HepG2 (cell line): Measurements from ENCODE around the gene CDNF. TPM values are rescaled to one million over a fixed set of nuclear protein-coding genes. Genes with fewer than 3 reads are reported as not detected.

ENCODE experiments used
- EP300 ChIP-seq, 3 experiments: sonication (generic) in 1 of 3; formaldehyde crosslinking in 1 of 3; IDR thresholded peaks; 2 replicates each; pipeline versions ENCODE4 v1.5.1 to v1.6.1; 2011 to 2020; ENCODE audit warnings: low read depth in 2 of 3, low read length in 2 of 3, borderline replicate concordance in 1 of 3, improper control_type of control experiment in 1 of 3, mild to moderate bottlenecking in 1 of 3, missing genetic modification reagents in 1 of 3, moderate library complexity in 1 of 3
- HDAC2 ChIP-seq: sonication (generic); formaldehyde crosslinking; IDR thresholded peaks from 2 replicates; pipeline ENCODE4 v1.4.0; 2020; ENCODE audit warnings: missing genetic modification reagents
- HNRNPK ChIP-seq: fragments of 200-400 bp; formaldehyde crosslinking; IDR thresholded peaks from 2 replicates; pipeline ENCODE4 v1.6.1; 2018; ENCODE audit warnings: low read length, low read depth, moderate library complexity, mild to moderate bottlenecking; ENCODE audit not compliant: poor library complexity, severe bottlenecking
- IRX3 ChIP-seq: sonication (generic); formaldehyde crosslinking; IDR thresholded peaks from 2 replicates; pipeline ENCODE4 v1.8.1; 2023; ENCODE audit warnings: mild to moderate bottlenecking, low read depth, missing genetic modification reagents, borderline replicate concordance
- KMT2A ChIP-seq: sonication (generic); formaldehyde crosslinking; IDR thresholded peaks from 2 replicates; pipeline ENCODE4 v1.4.0; 2020; ENCODE audit warnings: missing genetic modification reagents
- NFYB ChIP-seq: sonication (generic); formaldehyde crosslinking; IDR thresholded peaks from 2 replicates; pipeline ENCODE4 v1.4.0; 2020; ENCODE audit warnings: missing genetic modification reagents
- PRPF4 ChIP-seq: fragments of 200-400 bp; formaldehyde crosslinking; IDR thresholded peaks from 2 replicates; pipeline ENCODE4 v1.6.1; 2016; ENCODE audit warnings: low read length, low read depth; ENCODE audit not compliant: poor library complexity, severe bottlenecking
- RXRA ChIP-seq: sonication (generic); formaldehyde crosslinking; IDR thresholded peaks from 2 replicates; pipeline ENCODE4 v1.5.1; 2020; ENCODE audit warnings: missing genetic modification reagents
- polyA plus RNA-seq, 8 experiments: library from polyadenylated mRNA; depleted of rRNA in 3 of 8; stranded (reverse) in 7 of 8; unstranded in 1 of 8; fragments of >200 nt; fragmentation: Illumina TruSeq in 4 of 8; extraction: Trizol in 4 of 8; gene quantifications; 2 replicates each; pipeline versions ENCODE4 v1.2.1 to v1.2.3, GENCODE V29; 2011 to 2016; ENCODE audit warnings: low read depth in 4 of 8, missing spikeins in 1 of 8, mixed read lengths in 1 of 8; ENCODE audit not compliant: insufficient read depth in 1 of 8
- total RNA-seq, 5 experiments: library from RNA; depleted of rRNA; stranded (reverse); fragments of >200 nt; fragmentation: Illumina TruSeq; extraction: Trizol; gene quantifications; 2 replicates each; pipeline ENCODE4 v1.2.3, GENCODE V29; 2016; ENCODE audit warnings: low read depth in 1 of 5
- TF ChIP-seq, protein P1 (sequence below): sonication (generic); formaldehyde crosslinking; IDR thresholded peaks from 2 replicates; pipeline ENCODE4 v1.4.0; 2020; ENCODE audit warnings: missing genetic modification reagents, borderline replicate concordance
- TF ChIP-seq, protein P2 (sequence below): sonication (generic); formaldehyde crosslinking; IDR thresholded peaks from 2 replicates; pipeline ENCODE4 v1.4.0; 2020; ENCODE audit warnings: missing genetic modification reagents
- TF ChIP-seq, protein P3 (sequence below): sonication (generic); formaldehyde crosslinking; IDR thresholded peaks from 2 replicates; pipeline ENCODE4 v1.8.0; 2022; ENCODE audit warnings: mild to moderate bottlenecking, missing genetic modification reagents
- TF ChIP-seq, protein P4 (sequence below): sonication (generic); formaldehyde crosslinking; IDR thresholded peaks from 2 replicates; pipeline ENCODE4 v1.5.0; 2020; ENCODE audit warnings: mild to moderate bottlenecking, missing genetic modification reagents, borderline replicate concordance
- TF ChIP-seq, protein P5 (sequence below): sonication (generic); formaldehyde crosslinking; IDR thresholded peaks from 2 replicates; pipeline ENCODE4 v1.5.0; 2020; ENCODE audit warnings: mild to moderate bottlenecking, missing genetic modification reagents

The CDNF gene
- total and polyA plus RNA-seq, 2 of the 13 experiments (the other 11 are each of a cell fraction or from before 2014, with no cell fraction given), result 0.29 to 0.33 TPM

DNA sequence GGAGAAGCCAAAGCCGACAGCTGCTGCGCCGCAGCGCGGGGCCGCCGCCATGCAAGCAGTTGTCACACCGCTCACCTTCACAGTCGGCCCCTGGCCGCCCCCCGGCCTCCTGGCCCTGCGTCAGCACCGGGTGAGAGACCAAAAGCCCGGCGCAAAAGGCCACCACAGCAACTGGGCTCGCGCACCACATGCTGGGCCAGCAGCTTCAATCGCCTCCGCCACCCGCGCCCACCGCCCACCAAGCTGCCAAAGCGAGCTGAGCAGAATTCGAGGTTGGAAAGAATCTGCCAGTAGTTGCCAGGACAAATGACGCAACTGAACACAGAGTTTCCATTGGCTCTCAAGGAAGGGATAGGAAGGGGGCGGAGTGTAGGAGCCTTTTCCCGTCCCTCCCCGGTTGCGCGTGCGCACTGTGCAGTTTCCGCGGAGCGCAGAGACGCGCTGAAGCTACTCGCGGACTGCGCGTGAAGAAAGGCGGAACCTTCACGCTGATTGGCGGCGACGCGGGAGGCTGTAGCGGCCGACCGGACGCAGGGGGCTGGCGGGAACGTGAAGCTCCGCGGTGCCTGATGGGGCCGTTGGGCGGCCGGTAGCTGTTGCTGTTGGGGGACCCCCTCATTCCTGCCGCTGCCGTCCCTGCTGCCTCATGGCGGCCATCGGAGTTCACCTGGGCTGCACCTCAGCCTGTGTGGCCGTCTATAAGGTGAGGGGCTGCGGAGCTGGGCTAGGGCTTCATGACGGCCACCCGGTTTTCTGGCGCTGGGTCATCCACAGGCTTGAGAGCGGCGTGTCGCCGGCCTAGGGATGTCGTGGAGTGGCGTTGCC is at the start of gene CDNF, which contains the start of the genes HSPA14 and MSANTD7 (continued):
- TF ChIP-seq, protein P1, sequence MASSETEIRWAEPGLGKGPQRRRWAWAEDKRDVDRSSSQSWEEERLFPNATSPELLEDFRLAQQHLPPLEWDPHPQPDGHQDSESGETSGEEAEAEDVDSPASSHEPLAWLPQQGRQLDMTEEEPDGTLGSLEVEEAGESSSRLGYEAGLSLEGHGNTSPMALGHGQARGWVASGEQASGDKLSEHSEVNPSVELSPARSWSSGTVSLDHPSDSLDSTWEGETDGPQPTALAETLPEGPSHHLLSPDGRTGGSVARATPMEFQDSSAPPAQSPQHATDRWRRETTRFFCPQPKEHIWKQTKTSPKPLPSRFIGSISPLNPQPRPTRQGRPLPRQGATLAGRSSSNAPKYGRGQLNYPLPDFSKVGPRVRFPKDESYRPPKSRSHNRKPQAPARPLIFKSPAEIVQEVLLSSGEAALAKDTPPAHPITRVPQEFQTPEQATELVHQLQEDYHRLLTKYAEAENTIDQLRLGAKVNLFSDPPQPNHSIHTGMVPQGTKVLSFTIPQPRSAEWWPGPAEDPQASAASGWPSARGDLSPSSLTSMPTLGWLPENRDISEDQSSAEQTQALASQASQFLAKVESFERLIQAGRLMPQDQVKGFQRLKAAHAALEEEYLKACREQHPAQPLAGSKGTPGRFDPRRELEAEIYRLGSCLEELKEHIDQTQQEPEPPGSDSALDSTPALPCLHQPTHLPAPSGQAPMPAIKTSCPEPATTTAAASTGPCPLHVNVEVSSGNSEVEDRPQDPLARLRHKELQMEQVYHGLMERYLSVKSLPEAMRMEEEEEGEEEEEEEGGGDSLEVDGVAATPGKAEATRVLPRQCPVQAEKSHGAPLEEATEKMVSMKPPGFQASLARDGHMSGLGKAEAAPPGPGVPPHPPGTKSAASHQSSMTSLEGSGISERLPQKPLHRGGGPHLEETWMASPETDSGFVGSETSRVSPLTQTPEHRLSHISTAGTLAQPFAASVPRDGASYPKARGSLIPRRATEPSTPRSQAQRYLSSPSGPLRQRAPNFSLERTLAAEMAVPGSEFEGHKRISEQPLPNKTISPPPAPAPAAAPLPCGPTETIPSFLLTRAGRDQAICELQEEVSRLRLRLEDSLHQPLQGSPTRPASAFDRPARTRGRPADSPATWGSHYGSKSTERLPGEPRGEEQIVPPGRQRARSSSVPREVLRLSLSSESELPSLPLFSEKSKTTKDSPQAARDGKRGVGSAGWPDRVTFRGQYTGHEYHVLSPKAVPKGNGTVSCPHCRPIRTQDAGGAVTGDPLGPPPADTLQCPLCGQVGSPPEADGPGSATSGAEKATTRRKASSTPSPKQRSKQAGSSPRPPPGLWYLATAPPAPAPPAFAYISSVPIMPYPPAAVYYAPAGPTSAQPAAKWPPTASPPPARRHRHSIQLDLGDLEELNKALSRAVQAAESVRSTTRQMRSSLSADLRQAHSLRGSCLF (CRISPR knock-in tag), result no peak
- no peak for TF ChIP-seq HNRNPK
- TF ChIP-seq, protein P2, sequence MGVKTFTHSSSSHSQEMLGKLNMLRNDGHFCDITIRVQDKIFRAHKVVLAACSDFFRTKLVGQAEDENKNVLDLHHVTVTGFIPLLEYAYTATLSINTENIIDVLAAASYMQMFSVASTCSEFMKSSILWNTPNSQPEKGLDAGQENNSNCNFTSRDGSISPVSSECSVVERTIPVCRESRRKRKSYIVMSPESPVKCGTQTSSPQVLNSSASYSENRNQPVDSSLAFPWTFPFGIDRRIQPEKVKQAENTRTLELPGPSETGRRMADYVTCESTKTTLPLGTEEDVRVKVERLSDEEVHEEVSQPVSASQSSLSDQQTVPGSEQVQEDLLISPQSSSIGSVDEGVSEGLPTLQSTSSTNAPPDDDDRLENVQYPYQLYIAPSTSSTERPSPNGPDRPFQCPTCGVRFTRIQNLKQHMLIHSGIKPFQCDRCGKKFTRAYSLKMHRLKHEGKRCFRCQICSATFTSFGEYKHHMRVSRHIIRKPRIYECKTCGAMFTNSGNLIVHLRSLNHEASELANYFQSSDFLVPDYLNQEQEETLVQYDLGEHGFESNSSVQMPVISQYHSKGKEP (CRISPR knock-in tag), result no peak
- peak; percentile 18 to 19; a peak in 1 of 4 replicates for TF ChIP-seq EP300 (IDR thresholded peaks at IDR 0.05; ENCODE audit: low read depth in 2 of 2, low read length in 2 of 2)
- no peak for TF ChIP-seq EP300 (CRISPR knock-in tag; IDR thresholded peaks at IDR 0.05; ENCODE audit: borderline replicate concordance)
- TF ChIP-seq, protein P3, sequence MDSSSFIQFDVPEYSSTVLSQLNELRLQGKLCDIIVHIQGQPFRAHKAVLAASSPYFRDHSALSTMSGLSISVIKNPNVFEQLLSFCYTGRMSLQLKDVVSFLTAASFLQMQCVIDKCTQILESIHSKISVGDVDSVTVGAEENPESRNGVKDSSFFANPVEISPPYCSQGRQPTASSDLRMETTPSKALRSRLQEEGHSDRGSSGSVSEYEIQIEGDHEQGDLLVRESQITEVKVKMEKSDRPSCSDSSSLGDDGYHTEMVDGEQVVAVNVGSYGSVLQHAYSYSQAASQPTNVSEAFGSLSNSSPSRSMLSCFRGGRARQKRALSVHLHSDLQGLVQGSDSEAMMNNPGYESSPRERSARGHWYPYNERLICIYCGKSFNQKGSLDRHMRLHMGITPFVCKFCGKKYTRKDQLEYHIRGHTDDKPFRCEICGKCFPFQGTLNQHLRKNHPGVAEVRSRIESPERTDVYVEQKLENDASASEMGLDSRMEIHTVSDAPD (CRISPR knock-in tag), result no peak
- peak; percentile 55 for TF ChIP-seq RXRA
- TF ChIP-seq HDAC2 (CRISPR knock-in tag), result peak; percentile 63; the same call in 1 of the 2 replicates
- no peak for TF ChIP-seq PRPF4
- peak; percentile 91 for TF ChIP-seq NFYB (CRISPR knock-in tag)
- TF ChIP-seq, protein P4, sequence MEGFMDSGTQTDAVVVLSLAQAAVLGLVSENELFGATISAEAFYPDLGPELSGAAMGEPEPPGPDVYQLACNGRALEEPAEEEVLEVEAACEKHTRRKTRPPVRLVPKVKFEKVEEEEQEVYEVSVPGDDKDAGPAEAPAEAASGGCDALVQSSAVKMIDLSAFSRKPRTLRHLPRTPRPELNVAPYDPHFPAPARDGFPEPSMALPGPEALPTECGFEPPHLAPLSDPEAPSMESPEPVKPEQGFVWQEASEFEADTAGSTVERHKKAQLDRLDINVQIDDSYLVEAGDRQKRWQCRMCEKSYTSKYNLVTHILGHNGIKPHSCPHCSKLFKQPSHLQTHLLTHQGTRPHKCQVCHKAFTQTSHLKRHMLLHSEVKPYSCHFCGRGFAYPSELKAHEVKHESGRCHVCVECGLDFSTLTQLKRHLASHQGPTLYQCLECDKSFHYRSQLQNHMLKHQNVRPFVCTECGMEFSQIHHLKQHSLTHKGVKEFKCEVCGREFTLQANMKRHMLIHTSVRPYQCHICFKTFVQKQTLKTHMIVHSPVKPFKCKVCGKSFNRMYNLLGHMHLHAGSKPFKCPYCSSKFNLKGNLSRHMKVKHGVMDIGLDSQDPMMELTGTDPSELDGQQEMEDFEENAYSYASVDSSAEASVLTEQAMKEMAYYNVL (CRISPR knock-in tag), result no peak
- TF ChIP-seq KMT2A (CRISPR knock-in tag), result peak; percentile 75; the same call in 1 of the 2 replicates
- no peak; the same call in 1 of the 2 replicates for TF ChIP-seq IRX3
- TF ChIP-seq, protein P5, sequence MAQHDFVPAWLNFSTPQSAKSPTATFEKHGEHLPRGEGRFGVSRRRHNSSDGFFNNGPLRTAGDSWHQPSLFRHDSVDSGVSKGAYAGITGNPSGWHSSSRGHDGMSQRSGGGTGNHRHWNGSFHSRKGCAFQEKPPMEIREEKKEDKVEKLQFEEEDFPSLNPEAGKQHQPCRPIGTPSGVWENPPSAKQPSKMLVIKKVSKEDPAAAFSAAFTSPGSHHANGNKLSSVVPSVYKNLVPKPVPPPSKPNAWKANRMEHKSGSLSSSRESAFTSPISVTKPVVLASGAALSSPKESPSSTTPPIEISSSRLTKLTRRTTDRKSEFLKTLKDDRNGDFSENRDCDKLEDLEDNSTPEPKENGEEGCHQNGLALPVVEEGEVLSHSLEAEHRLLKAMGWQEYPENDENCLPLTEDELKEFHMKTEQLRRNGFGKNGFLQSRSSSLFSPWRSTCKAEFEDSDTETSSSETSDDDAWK (CRISPR knock-in tag), result no peak
